Liver (tissue), 9 donors: ENCODE measurements around the gene LSM7. TPM values are rescaled to one million over a fixed set of nuclear protein-coding genes. Genes with fewer than 3 reads are reported as not detected.

Experiments
- DNase-seq: peaks from one replicate; pipeline ENCODE4 v3.0.0-alpha.2; 2017; ENCODE audit warnings: low spot score
- H3K27ac ChIP-seq, 2 donors: one replicate each; pipeline ENCODE4 v1.7.0; 2013; ENCODE audit warnings: inconsistent platforms in 2 of 2, low read length in 2 of 2, control low read depth in 1 of 2, low read depth in 1 of 2, mild to moderate bottlenecking in 1 of 2
- H3K27me3 ChIP-seq, 4 donors: one replicate each; pipeline versions ENCODE4 v1.6.1 to v1.7.0; 2013; ENCODE audit warnings: low read length in 3 of 4, inconsistent platforms in 1 of 4, mild to moderate bottlenecking in 1 of 4, moderate library complexity in 1 of 4; ENCODE audit not compliant: control insufficient read depth in 4 of 4, insufficient read depth in 4 of 4
- H3K36me3 ChIP-seq, 4 donors: one replicate each; pipeline versions ENCODE4 v1.6.1 to v1.7.0; 2013; ENCODE audit warnings: low read length in 3 of 4, mild to moderate bottlenecking in 3 of 4, low read depth in 1 of 4, moderate library complexity in 1 of 4; ENCODE audit not compliant: control insufficient read depth in 4 of 4, insufficient read depth in 3 of 4
- H3K4me1 ChIP-seq, 4 donors: one replicate each; pipeline versions ENCODE4 v1.6.1 to v1.7.0; 2013; ENCODE audit warnings: low read length in 3 of 4, mild to moderate bottlenecking in 3 of 4, moderate library complexity in 1 of 4; ENCODE audit not compliant: control insufficient read depth in 4 of 4, insufficient read depth in 4 of 4
- H3K4me3 ChIP-seq, 3 donors: one replicate each; pipeline versions ENCODE4 v1.6.1 to v1.7.0; 2013; ENCODE audit warnings: low read length in 3 of 3, control low read depth in 1 of 3, low read depth in 1 of 3, mild to moderate bottlenecking in 1 of 3
- H3K9ac ChIP-seq, 2 donors: one replicate each; pipeline ENCODE4 v1.7.0; 2013; ENCODE audit warnings: low read length in 2 of 2, mild to moderate bottlenecking in 2 of 2, moderate library complexity in 2 of 2, control low read depth in 1 of 2, low read depth in 1 of 2
- H3K9me3 ChIP-seq, 4 donors: one replicate each; pipeline versions ENCODE4 v1.6.1 to v1.7.0; 2013; ENCODE audit warnings: low read length in 3 of 4; ENCODE audit not compliant: control insufficient read depth in 4 of 4
- ATF3 ChIP-seq: IDR thresholded peaks from 2 replicates; pipeline ENCODE4 v1.6.1; 2016; ENCODE audit warnings: antibody characterized with exemption
- CTCF ChIP-seq: fragments of 150-350 bp; IDR thresholded peaks from 2 replicates; pipeline ENCODE4 v1.5.1; 2017; ENCODE audit warnings: improper control_type of control experiment, low read depth, low read length; ENCODE audit not compliant: missing input control
- EGR1 ChIP-seq, 2 donors: IDR thresholded peaks; 2 replicates each; pipeline ENCODE4 v1.6.1; 2016 to 2018; ENCODE audit warnings: antibody characterized with exemption in 2 of 2, low read depth in 2 of 2
- FOXA1 ChIP-seq: IDR thresholded peaks from 2 replicates; pipeline ENCODE4 v1.6.1; 2016; ENCODE audit warnings: antibody characterized with exemption
- FOXA2 ChIP-seq: IDR thresholded peaks from 2 replicates; pipeline ENCODE4 v1.6.1; 2016; ENCODE audit warnings: antibody characterized with exemption
- GABPA ChIP-seq, 2 donors: IDR thresholded peaks in 1 of 2; conservative IDR thresholded peaks in 1 of 2; 2 replicates each; pipeline ENCODE4 v1.6.1; 2016; ENCODE audit warnings: antibody characterized with exemption in 2 of 2, mild to moderate bottlenecking in 1 of 2, moderate library complexity in 1 of 2
- HNF4G ChIP-seq: IDR thresholded peaks from 2 replicates; pipeline ENCODE4 v1.6.1; 2016; ENCODE audit warnings: antibody characterized with exemption
- JUND ChIP-seq, 2 donors: IDR thresholded peaks; 2 replicates each; pipeline ENCODE4 v1.6.1; 2016; ENCODE audit warnings: antibody characterized with exemption in 2 of 2
- MAX ChIP-seq: IDR thresholded peaks from 2 replicates; pipeline ENCODE4 v1.6.1; 2016; ENCODE audit warnings: antibody characterized with exemption
- NR2F2 ChIP-seq: IDR thresholded peaks from 2 replicates; pipeline ENCODE4 v1.6.1; 2016; ENCODE audit warnings: antibody characterized with exemption
- RAD21 ChIP-seq, 2 donors: IDR thresholded peaks; 2 replicates each; pipeline ENCODE4 v1.6.1; 2016; ENCODE audit warnings: antibody characterized with exemption in 2 of 2, mild to moderate bottlenecking in 2 of 2
- REST ChIP-seq: IDR thresholded peaks from 2 replicates; pipeline ENCODE4 v1.6.1; 2016; ENCODE audit warnings: antibody characterized with exemption, mild to moderate bottlenecking
- RXRA ChIP-seq, 2 donors: IDR thresholded peaks; 2 replicates each; pipeline ENCODE4 v1.6.1; 2017 to 2018; ENCODE audit warnings: antibody characterized with exemption in 2 of 2, mild to moderate bottlenecking in 1 of 2
- SP1 ChIP-seq: IDR thresholded peaks from 2 replicates; pipeline ENCODE4 v1.6.1; 2018; ENCODE audit warnings: antibody characterized with exemption, mild to moderate bottlenecking
- TAF1 ChIP-seq: conservative IDR thresholded peaks from 2 replicates; pipeline ENCODE4 v1.6.1; 2016; ENCODE audit warnings: antibody characterized with exemption, mild to moderate bottlenecking
- YY1 ChIP-seq: IDR thresholded peaks from 2 replicates; pipeline ENCODE4 v1.6.1; 2016; ENCODE audit warnings: antibody characterized with exemption, mild to moderate bottlenecking
- WGBS: extraction: QIAGEN DNeasy Blood & Tissue Kit; methylation state at CpG from one replicate; pipeline ENCODE4 v1.1.7; 2013; 5-methylcytosine and 5-hydroxymethylcytosine counted together
- polyA plus RNA-seq, 2 donors: library from polyadenylated mRNA; stranded (reverse) in 1 of 2; unstranded in 1 of 2; fragments of 200-250 nt in 1 of 2; fragments of >200 nt in 1 of 2; fragmentation: Nextera tagmentation in 1 of 2; extraction: Ambion mirVana in 1 of 2; gene quantifications; one replicate each; pipeline versions ENCODE4 v1.2.1 to v1.2.3, GENCODE V29; 2013 to 2015
- total RNA-seq, 2 donors: library from RNA; depleted of rRNA; stranded (reverse); fragments of >200 nt; gene quantifications; one replicate each; pipeline ENCODE4 v1.2.3, GENCODE V29; 2014
- donor health status: healthy.
- donor health status: healthy.
- donor health status: healthy.
- donor health status: healthy.
- donor health status: healthy.

The LSM7 gene
- total and polyA plus RNA-seq, 4 donors: 23.6 to 59.9 (median 38.5) TPM

- H3K27me3 ChIP-seq: peaks cover 0 to 2% (median under 1%) of the 10 kb centered on the region in 4 donors
- H3K9ac ChIP-seq: no peak overlapping the region
- DNase-seq: no peak
- peaks cover 0 to 3% (median under 1%) of the 10 kb centered on the region in 4 donors for H3K36me3 ChIP-seq
- no peaks in the 10 kb centered on the region for H3K9me3 ChIP-seq
- TF ChIP-seq GABPA (IDR thresholded peaks at IDR 0.05 in 1 of 2, conservative IDR thresholded peaks at IDR 0.05 in 1 of 2): no peak
- TF ChIP-seq JUND (IDR thresholded peaks at IDR 0.05): no peak
- no peak for TF ChIP-seq FOXA1
- no peak for TF ChIP-seq EGR1 (IDR thresholded peaks at IDR 0.05; ENCODE audit: low read depth in 2 of 2)
- no peak for TF ChIP-seq NR2F2
- no peak for TF ChIP-seq ATF3
- no peak for TF ChIP-seq TAF1
- TF ChIP-seq CTCF: no peak
- TF ChIP-seq SP1: no peak
- TF ChIP-seq YY1: no peak
- no peak for TF ChIP-seq RXRA (IDR thresholded peaks at IDR 0.05)
- no peak for TF ChIP-seq RAD21 (IDR thresholded peaks at IDR 0.05)
- TF ChIP-seq FOXA2: no peak
- TF ChIP-seq MAX: no peak
- no peak for TF ChIP-seq HNF4G
- no peak for TF ChIP-seq REST
- H3K4me3 ChIP-seq: no peak overlapping the region
- peaks cover 0 to 6% (median 2%) of the 10 kb centered on the region in 4 donors for H3K4me1 ChIP-seq
- 92% methylated on average over 13 of the region's 13 CpGs for WGBS
- H3K27ac ChIP-seq: no peak overlapping the region
These were observed 11.1 kb downstream of the LSM7 start for GRCh38 chr19:2317300-2317699.

- Histone ChIP-seq H3K4me3 (no peak overlapping the region), H3K9me3 (no peaks in the 10 kb centered on the region), H3K36me3 (no peaks in the 10 kb centered on the region), H3K27ac (no peak overlapping the region), H3K27me3 (peaks cover 0 to 4% (median 1%) of the 10 kb centered on the region in 4 donors), H3K9ac (no peak overlapping the region), H3K4me1 (peaks cover 0 to 6% (median 2%) of the 10 kb centered on the region in 4 donors)
- TF ChIP-seq RAD21 (IDR thresholded peaks at IDR 0.05) (peak; percentile 85 to 91), FOXA2 (no peak), CTCF (peak; percentile 58)
- 30% methylated on average over 22 of the region's 22 CpGs for WGBS
- DNase-seq: peak; percentile 59
These were observed 12.5 kb downstream of the LSM7 start for GRCh38 chr19:2315818-2316353.
